ENCODE data around the gene PIK3C2G.

Gene PIK3C2G

DNA sequence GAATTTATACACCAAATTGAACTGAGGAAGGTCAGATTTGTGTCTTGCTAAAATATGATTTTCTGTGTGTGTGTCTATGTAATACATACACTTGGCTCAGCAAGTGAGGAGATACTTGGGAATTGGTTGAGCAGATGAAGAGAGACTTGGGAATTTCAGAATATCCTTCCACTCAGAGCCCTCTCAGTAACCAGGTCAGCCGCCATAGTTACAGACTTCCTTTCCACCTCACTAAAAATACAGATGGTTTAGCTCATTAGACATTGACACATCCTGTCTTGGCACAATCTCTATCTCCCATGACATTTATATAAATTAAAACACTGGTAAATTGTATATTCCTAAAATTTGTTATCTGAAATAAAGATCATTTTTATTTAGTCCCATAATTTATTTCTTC, 15.9 kb downstream of the PIK3C2G start:
- in situ Hi-C loops (cut with MboI; ENCODE audit: low sequenced_read_pairs), result no loop called here

DNA sequence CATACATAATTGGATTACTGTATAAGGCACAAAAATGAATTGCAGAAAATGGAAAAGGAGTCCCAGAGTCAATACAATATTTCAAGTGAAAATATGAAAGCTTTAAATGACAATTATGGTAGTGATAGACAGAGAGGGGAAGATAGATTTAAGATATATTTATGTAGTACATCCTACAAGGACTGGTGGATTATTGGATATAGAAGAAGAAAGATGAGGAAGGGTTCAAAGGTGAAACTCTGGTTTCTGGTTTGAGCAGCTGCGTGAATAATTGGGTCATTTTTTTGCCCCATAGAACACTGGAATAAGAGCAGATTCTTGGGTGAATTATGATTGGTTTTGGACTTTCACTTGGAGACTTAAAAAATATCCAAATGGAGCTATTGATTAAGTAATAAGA, 19.4 kb downstream of the PIK3C2G start:
- in situ Hi-C loops (cut with MboI; ENCODE audit: low sequenced_read_pairs), result no loop called here

DNA sequence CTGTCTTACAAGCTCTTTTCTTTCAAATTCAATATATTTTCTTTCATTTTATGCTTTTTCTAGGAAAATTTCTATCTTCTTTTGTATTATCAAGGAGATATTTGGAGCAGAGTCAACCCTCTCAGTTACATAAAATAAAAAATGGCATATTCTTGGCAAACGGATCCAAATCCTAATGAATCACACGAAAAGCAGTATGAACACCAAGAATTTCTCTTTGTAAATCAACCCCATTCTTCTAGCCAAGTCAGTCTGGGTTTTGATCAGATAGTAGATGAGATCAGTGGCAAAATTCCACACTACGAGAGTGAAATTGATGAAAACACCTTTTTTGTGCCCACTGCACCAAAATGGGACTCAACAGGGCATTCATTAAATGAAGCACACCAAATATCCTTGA, 20.6 kb downstream of the PIK3C2G start:
- in situ Hi-C loops (cut with MboI; ENCODE audit: low sequenced_read_pairs), result no loop called here

DNA sequence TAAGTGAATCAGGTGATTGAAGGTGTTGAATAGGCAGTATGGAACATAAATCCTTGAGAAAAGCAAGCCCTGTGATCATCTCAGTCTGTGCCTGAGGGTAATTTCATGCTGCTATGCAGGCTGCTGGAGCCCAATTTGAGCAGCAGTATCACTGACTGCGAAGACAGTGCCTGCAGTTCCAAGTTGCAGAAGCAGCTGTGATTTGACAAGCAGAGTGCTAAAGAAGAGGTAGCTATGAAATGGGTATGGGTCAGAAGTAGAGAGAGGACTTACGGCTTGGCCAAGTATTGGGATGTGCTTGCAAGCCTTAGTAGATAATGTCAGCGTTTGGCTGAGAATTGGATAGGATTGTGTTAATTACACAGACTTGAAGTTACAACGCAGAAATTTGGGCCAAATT, 22.5 kb downstream of the PIK3C2G start:
- in situ Hi-C loops (cut with MboI; ENCODE audit: low sequenced_read_pairs), result no loop called here

DNA sequence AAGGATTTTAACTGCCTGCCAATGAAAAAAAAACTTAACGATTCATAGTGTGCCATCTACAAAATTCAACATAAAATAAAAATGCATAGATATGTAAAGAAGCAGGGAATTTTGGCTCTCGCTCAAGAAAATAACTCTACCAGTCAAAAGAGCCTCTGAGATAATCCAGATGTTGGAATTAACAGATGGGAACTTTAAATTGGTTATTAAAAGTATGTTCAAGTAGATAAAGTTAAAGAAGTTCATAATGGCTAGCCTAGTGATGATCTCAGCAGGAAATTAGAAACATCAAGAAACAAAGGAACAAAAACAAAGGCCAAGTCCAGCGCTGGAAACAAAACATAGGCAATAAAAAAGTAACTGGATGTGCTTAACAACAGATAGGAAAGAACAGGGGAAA, 23.1 kb downstream of the PIK3C2G start:
- in situ Hi-C loops (cut with MboI; ENCODE audit: low sequenced_read_pairs), result no loop called here

DNA sequence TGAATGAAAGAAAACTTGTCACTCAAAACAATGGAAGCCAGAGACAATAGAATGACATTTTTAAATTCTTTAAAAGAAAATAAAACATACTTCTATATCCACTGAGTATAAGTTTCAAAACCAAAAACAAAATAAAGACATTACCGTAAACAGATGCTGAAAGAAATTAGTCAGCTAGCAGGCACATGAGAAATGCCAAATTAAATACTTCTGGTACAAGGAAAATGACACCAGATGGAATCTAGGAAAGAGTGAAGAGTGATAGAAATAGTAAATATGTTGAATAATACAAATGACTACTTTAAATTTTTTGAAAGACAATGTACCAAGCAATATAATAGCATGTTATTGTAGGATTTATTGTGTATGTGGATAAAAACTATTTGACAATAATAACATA, 23.8 kb downstream of the PIK3C2G start:
- in situ Hi-C loops (cut with MboI; ENCODE audit: low sequenced_read_pairs), result no loop called here

DNA sequence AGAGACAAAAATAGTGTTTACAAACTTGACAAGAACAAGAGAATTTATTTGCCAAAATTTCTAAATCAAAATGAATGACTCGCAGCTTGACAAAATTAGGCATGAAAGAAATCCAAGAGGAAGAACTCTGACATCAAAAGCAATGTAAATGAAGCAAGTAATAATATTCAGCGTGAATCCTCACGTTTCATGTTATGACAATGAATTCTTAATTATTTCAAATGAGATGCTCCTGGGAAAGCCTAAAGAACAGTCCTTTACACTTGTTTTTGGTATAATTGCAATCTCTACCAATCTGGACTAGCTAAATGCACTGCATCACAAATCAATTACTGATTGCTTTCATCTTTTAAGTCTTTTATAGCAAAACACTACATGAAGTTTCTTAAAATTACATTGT, 29.1 kb downstream of the PIK3C2G start:
- in situ Hi-C loops (cut with MboI; ENCODE audit: low sequenced_read_pairs), result no loop called here

DNA sequence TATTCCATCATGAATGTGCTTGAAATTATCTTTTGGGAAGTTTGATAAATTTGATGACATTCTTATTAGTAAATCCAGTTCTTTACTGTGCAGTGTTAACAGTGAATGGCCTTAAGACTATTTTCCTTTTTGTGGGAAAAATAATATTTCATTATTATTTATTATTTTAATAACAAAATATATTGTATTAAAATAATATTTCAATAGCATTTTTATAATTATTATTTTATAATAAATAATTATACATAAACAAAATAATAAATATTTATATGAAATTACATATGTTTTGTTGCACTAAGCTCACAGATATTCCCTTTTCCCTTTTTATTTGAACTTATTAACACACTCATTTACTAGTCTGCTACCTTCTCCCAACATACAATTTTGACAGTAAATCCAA, 33.6 kb downstream of the PIK3C2G start:
- in situ Hi-C loops (cut with MboI; ENCODE audit: low sequenced_read_pairs), result no loop called here

DNA sequence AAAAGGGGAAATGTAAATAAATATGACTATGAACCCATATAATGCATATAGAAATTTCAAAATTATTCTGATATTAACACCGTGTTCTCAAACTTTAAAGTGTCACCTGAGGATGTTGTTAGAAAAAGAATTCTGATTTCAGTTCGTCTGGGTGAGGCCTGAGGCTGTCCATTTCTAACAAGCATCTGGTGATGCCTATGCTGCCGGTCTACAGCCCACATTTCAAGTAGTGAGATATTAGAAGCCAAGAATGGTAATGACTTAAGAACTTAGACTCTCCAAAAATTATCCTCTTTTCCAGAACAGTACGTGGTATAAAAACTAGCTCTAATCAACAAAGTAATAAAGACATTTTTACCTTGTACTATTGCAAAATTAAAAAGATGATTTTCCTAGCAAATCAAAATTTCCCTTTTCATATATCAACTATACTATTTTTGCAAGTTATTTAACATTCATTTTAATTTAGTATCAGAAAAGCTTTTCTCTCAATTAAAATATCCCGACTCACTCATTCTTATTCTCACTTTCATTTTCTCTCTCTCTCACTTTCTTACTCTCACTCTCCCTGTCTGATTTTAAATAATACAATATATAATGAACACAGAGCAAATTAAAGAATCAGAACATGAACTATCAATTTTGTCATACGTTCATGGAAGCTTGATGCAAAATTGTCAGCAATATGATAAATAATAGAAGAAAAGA, 35.0 kb downstream of the PIK3C2G start:
- in situ Hi-C loops (cut with MboI; ENCODE audit: low sequenced_read_pairs), result no loop called here

DNA sequence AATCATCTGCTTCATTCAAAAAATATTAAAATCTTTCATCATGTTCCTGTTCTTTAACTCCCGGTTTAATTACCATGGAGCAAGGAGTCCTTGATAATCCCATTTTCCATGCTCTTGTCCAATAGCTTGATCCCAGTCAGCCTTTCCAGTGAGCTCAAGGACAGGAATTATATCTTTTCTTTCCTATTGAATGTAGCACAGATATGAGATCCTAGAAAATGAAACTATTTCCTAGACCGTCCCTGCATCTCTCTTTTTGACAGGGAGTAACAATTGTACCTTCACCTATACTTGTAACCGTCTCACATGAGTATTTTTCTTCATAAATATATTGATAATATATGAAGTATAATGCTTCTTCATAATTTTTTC, 35.6 kb downstream of the PIK3C2G start:
- in situ Hi-C loops (cut with MboI; ENCODE audit: low sequenced_read_pairs), result no loop called here

DNA sequence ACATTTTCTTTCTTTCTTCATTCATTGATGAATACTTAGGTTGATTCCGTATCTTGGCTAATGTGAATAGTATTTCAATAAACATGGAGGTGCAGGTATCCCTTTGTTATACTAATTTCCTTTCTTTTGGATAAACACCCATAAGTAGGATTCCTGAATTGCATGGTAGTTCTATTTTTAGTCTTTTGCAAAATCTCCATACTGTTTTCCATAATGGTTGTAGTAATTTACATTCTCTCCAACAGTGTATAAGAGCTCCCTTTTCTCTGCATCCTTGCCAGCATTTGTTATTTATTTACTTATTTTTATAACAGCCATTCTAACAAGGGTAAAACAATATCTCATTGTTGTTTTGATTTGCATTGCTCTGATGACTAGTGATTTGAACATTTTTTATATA, 36.6 kb downstream of the PIK3C2G start:
- in situ Hi-C loops (cut with MboI; ENCODE audit: low sequenced_read_pairs), result no loop called here

DNA sequence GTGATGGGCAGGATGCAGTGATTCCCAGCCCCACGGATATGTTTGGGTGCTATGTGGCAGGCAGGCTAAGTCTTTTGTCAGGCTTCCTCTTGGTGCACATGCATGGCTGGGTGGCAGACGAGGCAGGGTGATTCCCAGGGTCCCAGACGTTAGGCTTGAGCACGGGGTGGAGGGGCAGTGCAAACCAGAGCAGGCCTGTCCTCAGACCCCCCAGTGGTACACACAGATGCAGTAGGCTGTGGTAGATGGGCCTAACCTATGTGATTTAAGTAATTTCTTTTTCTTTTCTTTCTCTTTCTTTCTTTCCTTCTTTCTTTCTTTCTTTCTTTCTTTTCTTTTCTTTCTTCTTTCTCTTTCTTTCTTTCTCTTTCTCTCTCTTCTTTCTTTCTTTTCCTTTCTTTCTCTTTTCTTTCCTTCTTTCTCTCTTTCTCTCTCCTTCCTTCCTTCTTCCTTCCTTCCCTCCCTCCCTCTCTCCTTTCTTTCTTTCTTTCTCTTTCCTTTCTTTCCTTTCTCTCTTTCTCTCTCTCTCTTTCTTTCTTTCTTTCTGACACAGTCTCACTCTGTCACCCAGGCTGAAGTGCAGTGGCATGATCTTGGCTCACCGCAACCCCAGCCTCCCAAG, 41.6 kb downstream of the PIK3C2G start:
- in situ Hi-C loops (cut with MboI; ENCODE audit: low sequenced_read_pairs), result no loop called here

DNA sequence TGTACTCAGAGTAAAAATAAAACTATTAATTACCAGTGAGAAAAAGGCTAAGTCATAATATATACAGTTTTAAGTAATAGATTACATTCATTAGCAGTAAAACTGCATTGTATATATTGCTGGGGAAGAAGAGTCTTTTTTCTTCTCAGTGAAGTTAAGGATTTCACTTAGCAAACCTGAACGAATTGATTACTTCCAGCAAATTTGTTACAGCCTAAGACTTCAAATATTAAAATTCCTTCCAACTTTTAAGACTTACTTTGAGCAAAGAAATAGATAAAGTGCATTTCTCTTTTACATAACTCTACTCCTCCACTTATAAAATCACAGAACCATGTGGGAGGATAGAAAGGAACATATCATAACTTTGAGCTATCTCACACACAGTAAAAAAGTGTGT, 43.3 kb downstream of the PIK3C2G start:
- in situ Hi-C loops (cut with MboI; ENCODE audit: low sequenced_read_pairs), result no loop called here

DNA sequence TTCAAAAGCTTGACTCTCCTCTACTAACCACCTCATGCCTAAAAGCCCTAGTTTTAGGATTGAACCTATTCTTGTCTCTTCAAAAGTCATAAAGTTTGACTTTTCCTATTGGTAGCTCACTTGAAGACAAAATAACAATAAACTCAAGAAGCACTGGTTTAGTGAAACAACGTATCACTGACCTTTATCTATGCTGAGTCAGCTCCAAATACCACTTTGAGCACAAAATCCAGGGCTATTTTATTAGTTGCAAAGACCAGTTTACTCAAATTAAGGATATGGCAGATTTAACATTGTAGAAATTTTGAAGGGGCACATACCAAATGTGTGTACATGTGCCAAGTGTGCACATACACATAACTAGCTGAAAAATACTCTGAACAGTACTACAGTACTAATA, 45.0 kb downstream of the PIK3C2G start:
- in situ Hi-C loops (cut with MboI; ENCODE audit: low sequenced_read_pairs), result no loop called here

DNA sequence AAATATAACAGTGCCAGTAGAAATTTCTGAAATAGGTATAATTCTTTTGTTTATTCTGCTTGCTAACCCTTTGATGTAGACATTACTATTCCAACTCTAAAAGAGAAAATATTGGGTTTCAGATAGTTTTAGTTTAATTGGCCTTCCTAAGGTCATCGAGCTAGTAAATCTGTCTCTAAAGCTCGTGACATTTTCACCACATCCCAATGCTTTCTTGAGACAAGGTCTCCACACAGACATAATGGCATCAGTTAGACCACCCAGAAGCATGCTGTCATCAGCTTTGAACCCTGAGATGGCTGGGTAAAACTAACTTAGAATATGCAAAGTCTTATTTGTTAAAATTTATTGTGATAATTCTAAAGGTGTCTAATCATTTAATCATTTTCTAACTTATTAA, 52.0 kb downstream of the PIK3C2G start:
- in situ Hi-C loops (cut with MboI; ENCODE audit: low sequenced_read_pairs), result no loop called here

DNA sequence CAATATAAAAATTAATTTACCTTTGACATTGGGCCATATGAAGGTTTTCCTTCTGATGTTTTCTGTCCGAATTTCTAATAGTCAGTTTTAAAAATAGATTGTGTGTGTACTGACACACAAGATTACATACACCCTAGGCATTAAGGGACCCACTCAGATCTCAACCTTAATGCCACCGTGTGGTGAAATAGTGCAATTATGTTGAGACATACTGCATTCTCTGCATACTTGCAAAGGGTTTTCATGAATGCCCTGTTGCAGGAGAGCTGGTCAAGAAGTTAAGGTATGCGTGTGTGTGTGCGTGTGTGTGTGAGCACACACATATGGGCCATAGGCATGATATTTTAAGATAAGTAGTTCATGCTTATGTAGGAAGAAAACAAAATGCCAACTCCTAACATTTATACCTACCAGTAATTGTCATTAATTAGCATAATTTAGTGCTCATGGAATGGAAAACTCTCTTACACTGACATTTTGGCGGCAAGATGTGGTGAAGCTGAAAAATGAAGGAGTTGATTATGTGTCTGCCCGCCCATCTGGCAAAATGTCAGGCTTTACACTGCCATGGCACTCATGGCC, 58.8 kb downstream of the PIK3C2G start:
- in situ Hi-C loops (cut with MboI; ENCODE audit: low sequenced_read_pairs), result no loop called here

DNA sequence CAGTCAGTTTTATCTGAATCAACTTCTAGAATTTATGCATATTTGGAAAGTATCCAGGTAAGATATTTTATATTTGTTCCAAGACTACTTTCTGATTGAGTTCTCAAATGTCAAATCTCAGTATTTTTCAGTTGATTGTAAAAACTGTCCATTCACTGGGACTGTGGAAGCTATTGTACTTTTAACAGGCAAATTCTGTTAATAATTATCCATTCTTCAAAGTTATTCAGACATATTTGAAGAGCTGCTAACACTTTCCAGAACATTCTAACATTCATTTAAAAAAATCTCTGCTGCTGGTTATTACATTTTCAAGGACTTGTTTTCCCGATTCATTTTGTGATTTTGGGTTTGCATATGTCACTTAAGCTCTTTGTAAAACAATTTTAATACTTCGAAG, 59.7 kb downstream of the PIK3C2G start:
- in situ Hi-C loops (cut with MboI; ENCODE audit: low sequenced_read_pairs), result no loop called here

DNA sequence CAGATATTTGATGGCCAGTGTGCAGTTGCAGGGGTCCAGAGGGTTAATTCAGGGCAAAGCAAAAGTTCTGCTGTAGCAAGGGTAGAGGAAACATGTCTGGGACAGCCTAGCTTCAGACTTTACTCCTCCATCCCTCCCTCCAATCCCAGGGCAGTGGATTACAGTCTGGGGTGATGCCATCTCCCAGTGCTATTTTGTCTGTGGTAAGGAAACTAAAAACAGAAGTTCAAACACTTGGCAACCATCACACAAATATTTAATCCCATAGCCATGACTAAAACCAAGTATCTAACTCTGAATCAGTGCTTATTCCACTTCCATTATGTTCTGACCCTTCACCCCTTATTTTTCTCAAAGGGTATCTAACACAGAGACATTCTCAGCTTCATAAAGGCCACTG, 61.8 kb downstream of the PIK3C2G start:
- in situ Hi-C loops (cut with MboI; ENCODE audit: low sequenced_read_pairs), result no loop called here

DNA sequence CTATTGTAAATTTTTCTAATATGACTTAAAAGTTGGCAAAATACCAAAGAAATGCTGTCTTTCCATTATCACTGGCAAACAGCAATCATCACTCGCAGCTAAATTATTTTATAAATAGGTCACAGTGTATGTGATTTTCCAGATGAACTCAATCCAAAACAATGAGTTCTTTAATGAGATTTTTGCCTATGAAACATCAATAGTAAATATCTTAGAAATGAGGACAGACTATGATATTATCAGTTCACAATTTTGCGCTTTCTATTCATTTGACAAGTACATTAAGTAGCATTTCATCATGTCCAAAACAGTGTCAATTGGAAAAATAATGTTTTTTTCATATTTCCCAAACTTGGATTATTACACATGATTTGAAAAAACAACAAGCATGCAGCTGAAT, 65.7 kb downstream of the PIK3C2G start:
- in situ Hi-C loops (cut with MboI; ENCODE audit: low sequenced_read_pairs), result no loop called here

DNA sequence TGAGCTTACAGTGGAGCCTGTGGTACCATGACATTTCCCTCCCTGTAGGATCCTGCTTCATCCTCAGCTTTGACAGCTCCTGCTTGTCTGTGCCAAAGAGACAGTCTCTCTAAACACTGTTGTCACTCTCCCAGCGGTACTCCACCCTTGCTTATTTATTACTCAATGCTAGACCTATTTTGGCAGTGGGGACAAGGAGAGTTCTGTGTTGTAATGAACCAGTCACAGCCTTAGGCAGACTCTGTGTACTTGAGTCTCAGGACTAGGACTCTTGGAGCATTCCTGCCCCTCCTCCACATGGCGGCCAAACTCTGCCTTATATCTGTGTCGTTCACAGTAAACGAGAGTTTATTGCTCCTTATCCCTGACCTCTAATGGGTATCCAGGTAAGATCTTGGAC, 70.9 kb downstream of the PIK3C2G start:
- in situ Hi-C loops (cut with MboI; ENCODE audit: low sequenced_read_pairs), result no loop called here

DNA sequence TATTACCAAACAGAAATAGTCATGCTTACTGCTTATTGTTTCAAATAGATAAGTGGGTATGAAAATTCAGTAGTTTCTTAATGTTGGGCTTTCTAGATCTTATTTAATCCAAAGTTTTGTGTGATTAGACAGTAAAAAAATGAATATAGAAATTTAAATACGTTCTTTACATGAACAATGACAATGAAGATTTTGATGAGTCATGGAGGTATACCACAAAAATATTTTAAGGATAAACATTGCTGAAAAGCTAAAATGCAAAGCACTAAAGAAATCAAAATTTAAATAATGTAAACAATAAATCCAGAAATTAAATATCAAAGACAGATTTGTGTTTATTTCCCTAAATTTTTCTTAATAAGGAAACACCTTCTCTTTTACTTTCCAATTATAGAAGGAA, 78.3 kb downstream of the PIK3C2G start:
- in situ Hi-C loops (cut with MboI; ENCODE audit: low sequenced_read_pairs), result no loop called here

DNA sequence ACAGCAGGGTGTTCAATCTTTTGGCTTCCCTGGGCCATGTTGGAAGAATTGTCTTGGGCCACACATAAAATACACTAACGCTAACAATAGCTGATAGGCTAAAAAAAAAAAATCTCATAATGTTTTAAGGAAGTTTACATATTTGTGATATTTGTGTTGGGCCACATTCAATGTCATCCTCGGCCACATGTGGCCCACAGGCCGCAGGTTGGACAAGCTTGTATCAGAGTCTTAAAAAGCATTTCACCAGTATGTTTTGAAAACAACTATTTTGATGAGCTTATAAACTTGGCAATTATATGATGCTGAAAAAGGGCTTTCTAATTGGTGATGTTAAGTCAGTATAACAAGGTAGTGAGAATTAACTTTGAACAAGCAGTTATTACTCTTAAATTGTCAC, 78.9 kb downstream of the PIK3C2G start:
- in situ Hi-C loops (cut with MboI; ENCODE audit: low sequenced_read_pairs), result no loop called here

DNA sequence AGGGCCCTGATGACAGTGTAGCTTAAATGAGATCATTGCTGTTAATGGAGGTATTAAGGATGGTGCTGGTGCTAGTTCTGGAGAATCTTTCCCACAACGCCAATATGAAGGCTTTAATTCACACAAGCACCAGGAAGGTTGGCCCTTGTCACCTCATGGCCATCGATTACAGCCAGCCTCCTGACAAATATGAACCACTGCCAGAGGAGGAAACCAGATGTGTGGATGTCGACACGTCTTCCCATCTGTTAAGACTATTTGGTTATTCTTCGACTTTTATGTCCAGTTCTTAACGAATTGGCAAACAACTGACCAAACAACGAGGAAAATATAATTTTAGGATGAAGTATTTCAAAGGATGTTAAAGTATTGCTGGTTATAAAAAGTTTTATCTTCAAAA, 79.5 kb downstream of the PIK3C2G start:
- in situ Hi-C loops (cut with MboI; ENCODE audit: low sequenced_read_pairs), result no loop called here

Data from HL-60/S4 (cell line).